ENCODE results near the gene HIBADH. TPM values are rescaled to one million over a fixed set of nuclear protein-coding genes. Genes with fewer than 3 reads are reported as not detected.

Gene HIBADH
- total RNA-seq, 4 donors from 2014 or later, result 49.3 to 70.9 (median 58.9) TPM

GRCh38 chr7:27697861-27698430, 35.3 kb upstream of the HIBADH start:
- Histone ChIP-seq H3K9me3 (no peaks in the 10 kb centered on the region), H3K36me3 (no peaks in the 10 kb centered on the region), H3K4me3 (no peak overlapping the region), H3K4me1 (no peaks in the 10 kb centered on the region), H3K27me3 (peaks cover 6% of the 10 kb centered on the region), H3K27ac (no peak overlapping the region)
- WGBS, 2 donors (ENCODE audit: low coverage in 1 of 2), result 41 to 63% methylated on average over 2 to 3 of the region's 3 CpGs
- ATAC-seq, result no peak
- no peak for TF ChIP-seq CTCF (IDR thresholded peaks at IDR 0.05)
- no peak for TF ChIP-seq POLR2A (IDR thresholded peaks at IDR 0.05)
- TF ChIP-seq POLR2AphosphoS5 (IDR thresholded peaks at IDR 0.05), result no peak
- TF ChIP-seq EP300 (IDR thresholded peaks at IDR 0.05), result no peak

- no peak overlapping the region for H3K4me3 ChIP-seq
- no peaks in the 10 kb centered on the region for H3K9me3 ChIP-seq
- H3K27me3 ChIP-seq, result no peaks in the 10 kb centered on the region
- no peak for TF ChIP-seq CTCF (IDR thresholded peaks at IDR 0.05)
- TF ChIP-seq POLR2A (IDR thresholded peaks at IDR 0.05), result no peak
- TF ChIP-seq POLR2AphosphoS5 (IDR thresholded peaks at IDR 0.05), result no peak
- TF ChIP-seq EP300 (IDR thresholded peaks at IDR 0.05), result no peak
- WGBS, 2 donors (ENCODE audit: low coverage in 1 of 2), result 66 to 74% methylated on average over 4 of the region's 4 CpGs
- no peak for ATAC-seq
- H3K27ac ChIP-seq, result no peak overlapping the region
- H3K4me1 ChIP-seq, result no peaks in the 10 kb centered on the region
- no peaks in the 10 kb centered on the region for H3K36me3 ChIP-seq
Observed at GRCh38 chr7:27695096-27695495, 32.4 kb upstream of the HIBADH start.

- H3K27ac ChIP-seq, result no peak overlapping the region
- H3K27me3 ChIP-seq, result no peaks in the 10 kb centered on the region
- no peaks in the 10 kb centered on the region for H3K9me3 ChIP-seq
- H3K36me3 ChIP-seq, result no peaks in the 10 kb centered on the region
- TF ChIP-seq POLR2A (IDR thresholded peaks at IDR 0.05) (no peak), EP300 (IDR thresholded peaks at IDR 0.05) (no peak), CTCF (IDR thresholded peaks at IDR 0.05) (no peak), POLR2AphosphoS5 (IDR thresholded peaks at IDR 0.05) (no peak)
- no peak overlapping the region for H3K4me3 ChIP-seq
- no peak for ATAC-seq
- WGBS, 2 donors (ENCODE audit: low coverage in 1 of 2), result 55 to 66% methylated on average over 3 of the region's 3 CpGs
- no peaks in the 10 kb centered on the region for H3K4me1 ChIP-seq
Observed at GRCh38 chr7:27693794-27694193, 31.1 kb upstream of the HIBADH start.

GRCh38 chr7:27690649-27691048, 28.0 kb upstream of the HIBADH start:
- TF ChIP-seq CTCF (IDR thresholded peaks at IDR 0.05) (no peak), POLR2A (IDR thresholded peaks at IDR 0.05) (no peak), EP300 (IDR thresholded peaks at IDR 0.05) (no peak), POLR2AphosphoS5 (IDR thresholded peaks at IDR 0.05) (no peak)
- H3K4me1 ChIP-seq, result no peaks in the 10 kb centered on the region
- H3K4me3 ChIP-seq, result no peak overlapping the region
- peaks cover 0 to 3% (median 0%) of the 10 kb centered on the region in 3 donors for H3K9me3 ChIP-seq
- no peak for ATAC-seq
- H3K27me3 ChIP-seq, result no peaks in the 10 kb centered on the region
- no peaks in the 10 kb centered on the region for H3K36me3 ChIP-seq
- no peak overlapping the region for H3K27ac ChIP-seq

GRCh38 chr7:27689591-27690164, 27.0 kb upstream of the HIBADH start:
- Histone ChIP-seq H3K27me3 (no peaks in the 10 kb centered on the region), H3K36me3 (no peaks in the 10 kb centered on the region), H3K4me1 (no peaks in the 10 kb centered on the region), H3K9me3 (peaks cover 0 to 3% (median 0%) of the 10 kb centered on the region in 3 donors), H3K4me3 (no peak overlapping the region), H3K27ac (no peak overlapping the region)
- WGBS, 2 donors (ENCODE audit: low coverage in 1 of 2), result 92% methylated on average over 1 of the region's 1 CpG; no CpG with 5 or more reads in 1 of the 2 donors
- TF ChIP-seq POLR2AphosphoS5 (IDR thresholded peaks at IDR 0.05) (no peak), EP300 (IDR thresholded peaks at IDR 0.05) (no peak), CTCF (IDR thresholded peaks at IDR 0.05) (peak in 1 of 4 experiments; percentile 26), POLR2A (IDR thresholded peaks at IDR 0.05) (no peak)
- no peak for ATAC-seq
